ENCODE data around the gene NTM. TPM values are rescaled to one million over a fixed set of nuclear protein-coding genes. Genes with fewer than 3 reads are reported as not detected.
A peak's percentile ranks its signal among the peaks of the same experiment; 100 is the strongest.
"Not testable (repeated sequence)": the region's sequence is repeated elsewhere in the genome, so short reads cannot be mapped to it uniquely, and the experiment has no call there.

The NTM gene
- total RNA-seq, 1 donor from 2014 or later: 10.3 TPM

DNA sequence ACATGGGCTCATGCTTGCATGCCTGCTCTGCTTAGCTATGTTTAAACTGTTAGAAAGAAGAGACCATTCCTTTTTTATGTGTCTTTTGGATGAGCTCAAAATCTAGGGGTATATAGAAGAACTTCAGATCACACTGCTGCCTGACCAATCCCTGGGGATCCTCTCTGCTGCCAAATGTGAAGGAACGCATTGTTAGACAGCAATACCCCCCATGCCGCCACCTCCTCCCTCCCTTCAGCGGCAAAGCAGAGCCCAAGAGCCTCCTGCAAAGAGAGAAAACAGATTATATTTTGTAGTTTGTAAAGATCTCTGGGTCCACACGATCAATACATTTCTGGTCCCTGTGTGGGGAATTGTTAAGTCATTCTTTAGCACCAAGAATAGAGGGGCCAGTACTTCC lies 677.6 kb downstream of the NTM start:
- DNase-seq (ENCODE audit: extremely low read depth, low read depth, low spot score): no peak

DNA sequence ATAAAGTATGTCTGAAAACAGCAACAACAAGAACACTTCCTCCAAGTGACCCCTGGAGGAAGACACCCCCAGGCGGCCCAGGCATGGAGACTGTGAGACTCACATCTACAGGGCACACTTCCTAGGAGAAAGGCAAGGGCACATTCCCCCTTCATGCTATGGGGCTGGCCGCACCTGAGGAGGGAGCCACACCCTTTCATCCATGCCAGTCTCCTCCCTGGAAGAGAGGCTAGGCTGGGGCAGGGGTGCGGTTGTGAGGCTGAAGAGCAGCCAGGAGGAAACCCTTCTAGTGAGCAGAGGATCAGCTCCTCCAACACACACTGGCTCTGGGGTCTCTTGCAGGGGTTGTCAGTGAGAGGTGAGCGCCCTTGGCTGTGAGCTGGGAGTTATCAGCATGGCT lies 678.8 kb downstream of the NTM start:
- no peak for DNase-seq (ENCODE audit: extremely low read depth, low read depth, low spot score)

GRCh38 chr11:132050049-132050448 lies 679.6 kb downstream of the NTM start:
- DNase-seq (ENCODE audit: extremely low read depth, low read depth, low spot score): no peak

DNA sequence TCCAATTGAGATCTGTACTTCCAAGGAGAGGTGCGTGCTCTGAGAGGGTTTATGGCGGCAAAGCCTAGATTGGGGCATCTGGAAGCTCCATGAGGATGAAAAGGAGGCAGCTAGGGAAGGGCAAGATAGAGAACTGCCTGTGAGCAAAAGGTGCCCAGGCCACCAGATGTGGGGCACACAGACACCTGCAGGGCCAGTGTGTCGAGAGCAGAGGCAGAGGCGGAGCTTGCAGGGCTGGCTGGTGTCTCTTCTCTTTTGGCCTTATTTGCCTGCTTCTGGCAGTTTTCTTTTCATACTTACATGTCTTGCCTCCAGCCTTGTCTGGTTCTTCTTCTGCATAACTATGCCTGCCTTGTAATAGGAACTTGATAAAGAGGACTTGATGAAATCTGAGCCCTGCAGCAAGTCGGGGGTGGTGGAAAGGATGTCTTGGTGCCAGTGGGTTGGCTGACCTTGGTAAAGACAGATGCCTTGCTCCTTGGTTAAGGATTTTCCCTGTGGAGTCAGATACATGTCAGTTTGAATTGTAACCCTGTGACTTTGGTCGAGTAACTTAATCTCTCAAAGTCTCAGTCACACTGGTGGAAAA lies 680.3 kb downstream of the NTM start:
- no peak for DNase-seq (ENCODE audit: extremely low read depth, low read depth, low spot score)

GRCh38 chr11:132051704-132052103 lies 681.3 kb downstream of the NTM start:
- no peak for DNase-seq (ENCODE audit: extremely low read depth, low read depth, low spot score)

GRCh38 chr11:132052342-132052741 lies 681.9 kb downstream of the NTM start:
- DNase-seq (ENCODE audit: extremely low read depth, low read depth, low spot score): no peak

- no peak for DNase-seq (ENCODE audit: extremely low read depth, low read depth, low spot score)
Measured at GRCh38 chr11:132052904-132053303, 682.5 kb downstream of the NTM start.

DNA sequence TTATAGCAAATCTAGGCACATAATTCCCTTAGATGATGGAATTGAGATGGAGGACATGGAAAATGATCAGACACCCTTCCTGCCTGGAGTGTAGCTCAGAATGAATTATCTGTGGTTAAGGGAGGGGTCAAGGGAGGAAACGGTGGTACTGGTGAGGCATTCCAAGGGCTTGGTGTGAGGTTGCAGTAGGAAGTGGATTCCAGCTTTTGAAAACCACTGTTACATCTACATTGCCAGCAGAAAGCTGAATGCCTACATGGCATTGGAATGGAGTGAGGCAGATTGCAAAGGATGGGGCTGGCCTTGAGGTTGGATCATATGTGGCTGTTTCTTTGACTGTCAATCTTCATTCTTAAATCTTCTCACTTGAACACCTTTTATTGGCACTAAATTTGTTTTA lies 684.4 kb downstream of the NTM start:
- DNase-seq (ENCODE audit: extremely low read depth, low read depth, low spot score): no peak

DNA sequence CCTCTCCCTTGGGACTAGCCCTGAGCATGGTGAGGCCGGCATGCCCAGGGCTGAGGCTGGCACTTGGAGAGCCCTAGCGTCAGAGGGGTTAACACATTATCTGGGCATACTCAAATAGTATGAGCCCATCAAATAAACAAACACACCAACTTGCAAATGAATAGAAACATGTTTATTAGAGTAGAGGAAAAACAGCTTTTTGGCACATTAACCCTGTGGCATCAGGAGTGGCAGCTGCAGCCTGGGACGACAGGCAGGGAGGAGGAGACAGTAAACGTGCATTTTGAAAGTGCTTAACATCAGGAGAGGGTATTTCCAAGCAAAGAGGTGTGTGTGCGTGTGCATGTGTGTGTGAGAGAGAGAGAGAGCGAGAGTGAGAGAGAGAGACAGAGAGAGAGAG lies 684.9 kb downstream of the NTM start:
- no peak for DNase-seq (ENCODE audit: extremely low read depth, low read depth, low spot score)

- DNase-seq (ENCODE audit: extremely low read depth, low read depth, low spot score): no peak
Measured at GRCh38 chr11:132056689-132057088, 686.3 kb downstream of the NTM start.

GRCh38 chr11:132057266-132057665 lies 686.9 kb downstream of the NTM start:
- DNase-seq (ENCODE audit: extremely low read depth, low read depth, low spot score): no peak

- no peak for DNase-seq (ENCODE audit: extremely low read depth, low read depth, low spot score)
Measured at GRCh38 chr11:132058211-132058772, 687.9 kb downstream of the NTM start.

DNA sequence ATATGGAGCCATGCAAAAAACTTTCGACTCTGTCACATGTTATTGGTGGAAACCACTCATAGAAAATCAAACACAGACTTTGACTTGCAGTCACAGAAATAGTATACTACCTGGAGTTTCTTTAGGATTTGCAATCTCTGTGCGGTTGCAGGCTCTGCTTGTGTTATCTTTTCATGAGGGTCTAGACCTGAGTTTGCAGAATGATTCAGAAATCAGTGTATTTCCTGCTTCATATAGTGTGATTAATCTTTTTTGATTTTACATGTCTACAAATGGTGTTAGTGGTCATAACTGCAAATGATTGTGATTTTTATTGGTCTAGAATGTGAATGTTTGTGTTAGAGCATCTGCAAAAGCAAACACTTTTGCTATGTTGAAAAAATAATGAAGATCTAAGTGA lies 690.2 kb downstream of the NTM start:
- DNase-seq (ENCODE audit: extremely low read depth, low read depth, low spot score): no peak

DNA sequence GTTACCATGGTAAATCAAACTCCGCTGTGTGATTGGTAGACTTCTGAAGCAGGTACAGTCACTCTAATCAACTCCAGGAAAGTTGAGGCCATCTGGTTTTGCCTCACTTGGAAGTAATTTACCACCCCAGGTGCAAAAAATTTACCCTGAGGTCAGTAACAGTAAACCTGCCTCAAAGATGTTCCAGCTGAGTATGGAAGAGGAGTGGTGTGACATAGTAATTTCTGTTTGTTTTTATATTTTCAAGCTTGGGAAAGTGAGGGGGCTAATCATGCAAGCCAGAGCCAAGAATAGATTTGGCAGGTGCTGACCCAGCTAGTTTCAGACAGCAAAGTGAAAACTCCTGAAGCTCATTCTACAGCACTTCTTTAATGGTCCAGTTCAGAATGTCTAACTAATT lies 691.6 kb downstream of the NTM start:
- DNase-seq (ENCODE audit: extremely low read depth, low read depth, low spot score): no peak

GRCh38 chr11:132062541-132062940 lies 692.1 kb downstream of the NTM start:
- no peak for DNase-seq (ENCODE audit: extremely low read depth, low read depth, low spot score)

DNA sequence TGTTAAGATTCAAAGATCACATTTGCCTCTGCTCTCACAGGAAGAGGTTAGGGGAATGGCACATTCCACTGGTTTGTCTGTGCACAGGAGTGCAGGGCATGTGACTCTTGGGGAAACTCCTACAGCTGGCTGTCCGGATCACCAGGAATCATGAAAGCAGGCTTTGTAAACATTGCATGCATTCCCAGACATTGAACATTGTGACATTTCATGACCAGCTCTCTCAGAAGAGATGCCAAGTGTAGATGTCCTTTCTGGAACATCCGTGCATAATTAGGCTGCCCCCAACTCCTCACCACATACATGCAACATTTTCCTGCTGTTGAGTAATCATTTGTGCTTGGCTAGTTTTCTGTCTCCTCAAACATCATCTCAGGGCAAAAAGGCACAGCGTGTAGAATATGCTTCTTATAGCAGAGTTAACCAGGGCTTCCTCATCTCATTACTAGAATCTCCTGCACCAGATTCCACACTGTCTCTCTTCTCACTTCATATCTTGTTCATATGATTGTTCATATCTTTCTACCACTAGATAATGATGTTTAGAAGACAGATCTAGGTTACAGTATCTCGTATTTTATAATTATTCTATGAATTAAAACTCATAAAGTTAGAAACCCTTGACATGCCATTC lies 694.7 kb downstream of the NTM start:
- DNase-seq (ENCODE audit: extremely low read depth, low read depth, low spot score): peak; percentile 44

DNA sequence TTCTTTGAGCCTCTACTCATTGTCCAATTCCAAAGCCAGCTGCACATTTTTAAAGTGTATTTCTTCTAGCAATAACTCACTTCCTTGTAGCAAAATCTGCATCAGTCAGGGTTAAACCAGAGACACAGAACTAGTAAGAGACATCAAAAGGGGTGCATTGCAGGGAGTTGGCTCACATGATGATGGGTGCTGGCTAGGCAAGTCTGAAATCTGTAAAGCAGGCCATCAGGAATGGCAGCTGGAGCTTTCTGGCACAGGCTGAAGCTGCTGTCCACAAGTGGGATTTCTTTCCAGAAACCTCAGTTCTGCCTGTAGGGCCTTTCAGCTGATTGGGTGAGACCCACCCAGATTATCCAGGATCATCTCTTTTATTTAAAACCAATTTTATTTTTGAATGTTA lies 698.1 kb downstream of the NTM start:
- DNase-seq (ENCODE audit: extremely low read depth, low read depth, low spot score): no peak

DNA sequence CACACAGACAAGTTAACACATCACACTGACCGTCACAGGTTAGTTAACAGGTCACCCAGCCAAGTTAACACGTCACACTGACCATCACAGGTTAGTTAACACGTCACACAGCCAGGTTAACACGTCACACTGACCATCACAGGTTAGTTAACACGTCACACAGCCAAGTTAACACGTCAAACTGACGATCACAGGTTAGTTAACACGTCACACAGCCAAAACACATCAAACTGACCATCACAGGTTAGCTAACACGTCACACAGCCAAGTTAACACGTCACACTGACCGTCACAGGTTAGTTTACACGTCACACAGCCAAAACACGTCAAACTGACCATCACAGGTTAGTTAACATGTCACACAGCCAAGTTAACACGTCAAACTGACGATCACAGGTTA lies 699.2 kb downstream of the NTM start:
- not testable (repeated sequence) for DNase-seq (ENCODE audit: extremely low read depth, low read depth, low spot score)

- DNase-seq (ENCODE audit: extremely low read depth, low read depth, low spot score): not testable (repeated sequence)
Measured at GRCh38 chr11:132070907-132071306, 700.5 kb downstream of the NTM start.

GRCh38 chr11:132072044-132072857 lies 701.8 kb downstream of the NTM start:
- peak; percentile 87 for DNase-seq (ENCODE audit: extremely low read depth, low read depth, low spot score)

- DNase-seq (ENCODE audit: extremely low read depth, low read depth, low spot score): no peak
Measured at GRCh38 chr11:132072858-132073211, 702.4 kb downstream of the NTM start.

DNA sequence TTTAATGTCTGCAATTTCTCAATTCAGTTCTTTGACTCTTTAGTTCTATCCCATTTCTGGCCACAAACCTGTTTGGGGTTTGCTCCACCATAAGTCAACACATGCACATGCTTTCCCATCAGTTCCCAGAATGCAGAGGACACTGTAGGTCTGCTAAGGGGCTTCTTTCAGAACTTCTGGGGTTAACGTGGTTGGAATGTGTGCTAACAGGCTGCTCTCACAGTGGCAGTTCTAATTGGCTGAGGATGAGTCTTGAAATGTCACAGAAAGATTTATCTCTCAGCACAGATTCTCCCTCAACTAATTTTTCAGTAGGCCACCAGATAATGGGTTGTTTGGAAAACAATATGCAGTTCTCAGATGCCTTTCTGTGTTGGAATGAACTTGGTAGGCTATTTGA lies 703.4 kb downstream of the NTM start:
- no peak for DNase-seq (ENCODE audit: extremely low read depth, low read depth, low spot score)
